Embryonic facial prominence (tissue), 1 donor: ENCODE results near the gene SHB.

Experiments
- DNase-seq: peaks from one replicate; pipeline ENCODE4 v3.0.0-alpha.2; 2016; ENCODE audit errors: extremely low spot score

The SHB gene

GRCh38 chr9:37953206-37953774 lies 115.7 kb downstream of the SHB start:
- DNase-seq = no peak

DNA sequence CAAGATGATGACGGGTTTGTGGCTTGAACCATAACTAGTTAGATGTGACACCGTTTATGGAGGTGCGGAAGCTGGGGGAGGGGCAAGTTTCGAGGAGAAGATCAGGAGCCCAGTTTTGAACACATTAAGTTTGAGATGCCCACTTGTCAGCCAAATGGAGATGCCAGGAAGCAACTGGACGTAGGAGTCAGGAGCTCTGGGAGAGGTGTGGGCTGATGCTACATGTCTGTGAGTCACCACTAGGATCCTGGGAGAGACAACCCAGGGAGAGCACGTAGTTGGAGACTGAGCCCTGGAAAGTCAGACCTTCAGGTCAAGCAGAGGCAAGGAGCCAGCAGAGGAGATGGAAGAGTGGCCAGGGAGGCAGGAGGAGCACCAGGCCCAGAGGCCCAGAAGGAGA lies 116.3 kb downstream of the SHB start:
- no peak for DNase-seq

- DNase-seq = no peak
These were observed 117.2 kb downstream of the SHB start for GRCh38 chr9:37951671-37952449.

DNA sequence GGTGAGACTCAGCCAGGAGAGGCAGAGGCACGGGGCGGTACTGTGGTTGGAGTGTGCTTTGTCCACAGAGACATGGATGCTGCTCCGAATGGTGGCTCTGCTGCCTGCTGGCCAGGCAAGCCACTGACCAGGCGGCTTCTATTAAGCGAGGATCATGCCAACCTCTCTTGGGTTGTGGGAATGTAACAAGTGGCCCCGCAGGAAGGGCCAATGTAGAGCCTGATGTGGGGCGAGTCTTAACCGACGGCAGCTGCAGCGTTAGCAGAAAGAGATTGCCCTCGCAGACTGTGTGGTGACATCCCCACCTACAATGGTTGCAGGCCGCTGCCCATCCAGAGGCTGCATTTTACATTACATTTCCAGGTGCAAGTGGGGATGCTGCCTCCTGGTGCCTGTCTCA lies 118.5 kb downstream of the SHB start:
- DNase-seq = no peak

- no peak for DNase-seq
These were observed 119.5 kb downstream of the SHB start for GRCh38 chr9:37949576-37949975.

GRCh38 chr9:37948417-37948980 lies 120.5 kb downstream of the SHB start:
- DNase-seq = no peak

- DNase-seq = no peak
These were observed 121.0 kb downstream of the SHB start for GRCh38 chr9:37947977-37948376.

DNA sequence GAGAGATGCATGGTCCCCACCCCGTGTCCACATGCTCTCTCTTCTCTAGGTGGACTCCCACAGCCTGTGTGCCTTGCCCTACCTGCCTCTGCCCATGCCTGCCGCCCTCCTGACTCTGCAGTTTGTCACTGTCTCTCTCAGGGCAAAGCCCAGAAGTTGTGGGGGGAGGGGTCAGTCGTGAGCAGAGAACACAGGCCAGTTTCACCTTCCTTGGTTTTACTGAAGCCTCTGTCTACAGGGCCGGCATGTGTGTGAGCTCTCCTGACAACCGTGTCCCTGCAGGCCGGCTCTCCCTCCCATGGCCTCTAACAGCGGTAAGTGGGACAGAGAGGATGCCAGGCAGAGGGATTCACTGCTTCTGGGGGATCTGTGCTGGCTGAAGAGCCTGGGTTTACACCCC lies 121.6 kb downstream of the SHB start:
- no peak for DNase-seq

- no peak for DNase-seq
These were observed 122.1 kb downstream of the SHB start for GRCh38 chr9:37946971-37947370.

GRCh38 chr9:37946041-37946440 lies 123.0 kb downstream of the SHB start:
- DNase-seq = no peak

- no peak for DNase-seq
These were observed 124.2 kb downstream of the SHB start for GRCh38 chr9:37944671-37945481.

GRCh38 chr9:37944266-37944650 lies 124.8 kb downstream of the SHB start:
- DNase-seq = no peak

- no peak for DNase-seq
These were observed 125.4 kb downstream of the SHB start for GRCh38 chr9:37943345-37944265.

DNA sequence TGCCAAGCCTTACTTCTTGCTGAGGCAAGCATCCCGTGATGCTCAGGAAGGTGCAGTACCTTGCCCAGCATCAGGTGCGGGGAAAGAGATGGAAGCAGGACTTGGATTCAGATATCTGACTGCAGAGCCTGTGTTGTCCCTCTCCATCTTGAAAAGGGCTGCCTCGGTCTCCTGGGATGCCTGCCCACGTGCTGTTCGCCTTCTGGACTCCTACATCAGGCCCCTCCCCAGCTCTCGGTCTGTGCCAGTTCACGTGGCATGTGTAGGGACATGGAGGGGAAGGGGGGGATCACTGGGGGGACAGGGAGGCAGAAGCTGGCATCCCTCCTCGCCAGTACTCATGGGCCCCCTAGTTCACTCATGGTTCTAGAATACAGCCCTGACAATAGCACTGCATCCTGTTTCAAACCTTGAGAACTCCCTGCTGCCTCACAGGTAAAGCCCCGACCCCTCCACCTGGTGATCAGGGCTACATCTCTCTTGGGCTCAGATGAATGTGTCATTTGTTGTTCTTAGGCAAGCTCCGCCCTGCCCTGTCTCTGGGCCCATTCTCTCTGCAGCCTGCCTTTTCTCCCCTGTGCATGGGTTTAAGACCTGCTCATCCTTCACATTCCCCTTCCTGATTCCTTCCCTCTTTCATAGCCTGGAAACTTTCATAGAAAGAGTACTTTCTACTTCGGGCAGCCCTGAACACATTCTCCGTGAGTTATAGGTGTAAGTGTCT lies 126.2 kb downstream of the SHB start:
- no peak for DNase-seq

DNA sequence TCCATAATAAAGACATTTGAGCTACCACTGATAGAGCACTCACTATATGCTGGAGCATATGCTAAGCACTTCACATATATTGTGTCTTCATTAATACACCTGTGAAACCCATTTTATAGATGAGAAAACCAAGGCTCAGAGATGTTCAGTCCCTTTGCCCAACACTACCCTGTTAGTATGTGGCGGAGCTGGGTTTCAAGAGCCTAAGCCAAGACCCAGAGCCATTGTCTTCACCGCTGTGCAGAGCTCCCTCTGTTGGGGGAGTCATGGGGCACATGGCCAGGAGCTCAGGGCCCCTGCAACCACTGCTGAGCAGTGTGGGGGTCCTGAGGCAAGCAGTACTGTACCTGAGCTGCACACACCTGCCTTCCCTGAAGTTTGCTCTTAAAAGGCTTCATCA lies 127.8 kb downstream of the SHB start:
- DNase-seq = no peak

- no peak for DNase-seq
These were observed 129.4 kb downstream of the SHB start for GRCh38 chr9:37939575-37940095.

DNA sequence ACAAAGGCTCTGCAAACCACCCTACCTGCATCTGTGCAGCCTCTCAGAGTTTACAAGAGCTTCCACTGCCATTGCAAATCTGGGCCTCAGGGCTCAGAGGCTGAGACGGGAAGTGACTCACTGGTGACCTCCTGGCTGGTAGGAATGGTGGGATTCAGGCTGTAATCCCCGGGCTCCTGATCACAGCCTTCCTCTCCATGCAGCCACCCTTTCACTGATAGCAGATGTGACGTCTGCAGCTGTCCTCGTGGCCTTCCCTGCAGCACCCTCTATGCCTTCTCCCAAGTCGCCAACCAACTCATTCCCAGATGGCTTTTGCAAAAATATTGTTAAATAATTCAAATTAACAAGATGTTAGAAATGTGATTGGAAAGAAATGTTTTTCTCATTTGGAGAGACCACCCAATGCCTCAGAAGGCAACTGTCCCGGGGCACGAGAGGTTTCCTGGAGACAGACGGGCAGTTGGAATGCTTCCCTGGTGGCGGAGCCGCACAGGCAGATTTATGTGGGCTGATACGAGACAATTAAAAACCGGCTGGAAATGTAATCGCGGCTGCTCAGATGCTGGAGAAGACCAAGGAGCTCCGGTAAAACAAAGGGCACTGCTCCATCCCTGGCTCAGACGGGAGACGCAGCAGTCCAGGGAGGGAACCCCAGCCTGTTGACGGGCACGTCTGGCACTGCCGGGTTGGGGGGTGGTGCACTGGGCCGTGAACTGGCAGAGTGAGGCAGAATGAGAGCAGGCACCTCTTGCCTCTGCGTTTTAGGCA lies 130.7 kb downstream of the SHB start:
- DNase-seq = no peak

GRCh38 chr9:37937366-37937765 lies 131.7 kb downstream of the SHB start:
- DNase-seq = no peak

- no peak for DNase-seq
These were observed 132.1 kb downstream of the SHB start for GRCh38 chr9:37936965-37937364.

DNA sequence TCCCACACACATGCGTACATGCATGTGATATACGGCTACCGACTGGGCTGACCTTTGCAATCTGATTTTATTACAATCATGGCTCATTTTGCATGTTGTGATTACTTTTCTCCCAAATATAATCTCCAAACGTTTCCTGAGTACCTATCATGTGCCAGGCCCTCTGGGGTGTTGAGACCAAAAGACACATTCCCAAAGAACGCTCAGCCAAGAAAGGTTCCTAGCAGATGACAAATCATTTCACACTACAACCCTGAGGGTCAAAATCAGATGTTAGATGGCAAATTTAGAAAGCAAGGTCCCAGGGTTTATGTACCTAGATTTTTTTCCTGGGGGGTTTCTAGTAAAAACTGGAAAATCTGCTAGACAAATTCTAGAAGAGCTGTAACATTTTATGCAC lies 132.7 kb downstream of the SHB start:
- DNase-seq = no peak
